K562 treated with DMSO at 1 percent for 48 hours (cell line): ENCODE data around the gene TMEM139. TPM values are rescaled to one million over a fixed set of nuclear protein-coding genes. Genes with fewer than 3 reads are reported as not detected.

Experiments
- total RNA-seq: library from RNA; unstranded; fragments of 300-600 nt; gene quantifications from 2 replicates; pipeline ENCODE4 v1.2.3, GENCODE V29; 2022; ENCODE audit warnings: low replicate concordance; ENCODE audit errors: extremely low read depth

TMEM139 gene
- total RNA-seq = not detected in 2 replicates

GRCh38 chr7:143284591-143285469 is at the start of gene TMEM139:
TSS of gene TMEM139 (plus strand) at chr7:143284958. CDS start at chr7:143285958, 1,000 bp downstream.

GRCh38 chr7:143263266-143264195 is 21.2 kb upstream of the TMEM139 start, which contains the start of gene GSTK1:
TSS of gene GSTK1 (plus strand) at chr7:143263441. CDS start at chr7:143263514, 73 bp downstream.

GRCh38 chr7:143287935-143288826 is 3.4 kb downstream of the TMEM139 start, which contains the start of gene CASP2:
TSS of gene CASP2 (plus strand) at chr7:143288351. CDS start at chr7:143288456, 105 bp downstream.

GRCh38 chr7:143315776-143316175 is 31.0 kb downstream of the TMEM139 start, which contains the start of gene CLCN1:
TSS of gene CLCN1 (plus strand) at chr7:143316111. CDS start at chr7:143316213, 102 bp downstream.

Other genes starting within 250 kb of the TMEM139 start
- not detected in 2 replicates for gene OR6V1, start 232.6 kb upstream of the TMEM139 start, total RNA-seq
- gene PIP, start 152.9 kb upstream of the TMEM139 start, total RNA-seq = not detected in 2 replicates
- not detected in 2 replicates for gene TAS2R39, start 101.5 kb upstream of the TMEM139 start, total RNA-seq
- gene TAS2R40, start 62.9 kb upstream of the TMEM139 start, total RNA-seq = not detected in 2 replicates
- gene GSTK1, start 21.5 kb upstream of the TMEM139 start, total RNA-seq = 397 TPM in 1 of 2 replicates, not detected in the other
- gene CASP2, start 3.4 kb downstream of the TMEM139 start, total RNA-seq = not detected in 2 replicates
- gene CLCN1, start 31.2 kb downstream of the TMEM139 start, total RNA-seq = not detected in 2 replicates
- gene FAM131B, start 77.8 kb downstream of the TMEM139 start, total RNA-seq = not detected in 2 replicates
- gene ZYX, start 96.4 kb downstream of the TMEM139 start, total RNA-seq = not detected in 2 replicates
- not detected in 2 replicates for gene EPHA1, start 123.9 kb downstream of the TMEM139 start, total RNA-seq
- gene TAS2R60, start 158.5 kb downstream of the TMEM139 start, total RNA-seq = not detected in 2 replicates
- gene TAS2R41, start 192.9 kb downstream of the TMEM139 start, total RNA-seq = not detected in 2 replicates